Hematopoietic multipotent progenitor cell treated with erythropoietin and hydrocortisone succinate and interleukin-3 and kit ligand, for 4 days (in vitro differentiated cells): ENCODE results near the gene SRBD1.
A peak's percentile ranks its signal among the peaks of the same experiment; 100 is the strongest.

Source experiments
- DNase-seq: peaks from one replicate; pipeline ENCODE4 v3.0.0-alpha.2; 2015

Gene SRBD1

GRCh38 chr2:45540942-45541341, 70.1 kb downstream of the SRBD1 start:
- DNase-seq = no peak

GRCh38 chr2:45533771-45534170, 77.3 kb downstream of the SRBD1 start:
- DNase-seq = no peak

- DNase-seq = no peak
Observed at GRCh38 chr2:45532181-45532580, 78.9 kb downstream of the SRBD1 start.

- DNase-seq = no peak
Observed at GRCh38 chr2:45524016-45524415, 87.1 kb downstream of the SRBD1 start.

GRCh38 chr2:45518546-45518945, 92.5 kb downstream of the SRBD1 start:
- no peak for DNase-seq

GRCh38 chr2:45510701-45511420, 100.2 kb downstream of the SRBD1 start:
- DNase-seq = no peak

- no peak for DNase-seq
Observed at GRCh38 chr2:45506756-45507155, 104.3 kb downstream of the SRBD1 start.

GRCh38 chr2:45505138-45505537, 105.9 kb downstream of the SRBD1 start:
- DNase-seq = peak; percentile 20

- DNase-seq = peak; percentile 4
Observed at GRCh38 chr2:45498661-45499550, 112.2 kb downstream of the SRBD1 start.

GRCh38 chr2:45497355-45497754, 113.7 kb downstream of the SRBD1 start:
- peak; percentile 3 for DNase-seq

GRCh38 chr2:45496869-45497268, 114.2 kb downstream of the SRBD1 start:
- peak; percentile 5 for DNase-seq

GRCh38 chr2:45494978-45495293, 116.1 kb downstream of the SRBD1 start:
- DNase-seq = no peak

GRCh38 chr2:45494275-45494977, 116.6 kb downstream of the SRBD1 start:
- peak; percentile 85 for DNase-seq

GRCh38 chr2:45484965-45485364, 126.1 kb downstream of the SRBD1 start:
- no peak for DNase-seq

- peak; percentile 24 for DNase-seq
Observed at GRCh38 chr2:45483997-45484396, 127.1 kb downstream of the SRBD1 start.

GRCh38 chr2:45477546-45477945, 133.5 kb downstream of the SRBD1 start:
- no peak for DNase-seq

GRCh38 chr2:45470531-45470930, 140.5 kb downstream of the SRBD1 start:
- no peak for DNase-seq

- DNase-seq = no peak
Observed at GRCh38 chr2:45469314-45470099, 141.6 kb downstream of the SRBD1 start.

- DNase-seq = no peak
Observed at GRCh38 chr2:45468279-45468678, 142.8 kb downstream of the SRBD1 start.

- DNase-seq = peak; percentile 17
Observed at GRCh38 chr2:45466053-45466452, 145.0 kb downstream of the SRBD1 start.

- no peak for DNase-seq
Observed at GRCh38 chr2:45460825-45461224, 150.2 kb downstream of the SRBD1 start.

- DNase-seq = no peak
Observed at GRCh38 chr2:45459860-45460259, 151.2 kb downstream of the SRBD1 start.
